Calu3 (cell line): ENCODE measurements around the gene PCDH9. TPM values are rescaled to one million over a fixed set of nuclear protein-coding genes. Genes with fewer than 3 reads are reported as not detected.

Source experiments
- BruUV-seq: library from RNA; stranded (reverse); fragments of 400-500 nt; replicated peaks from 2 replicates; lab custom pipeline; 2021; lab: Mats Ljungman, UMichigan
- CTCF ChIA-PET: fragments of 300-600 bp; sonication (Branson Sonifier 250); formaldehyde crosslinking; loops from one replicate; lab custom pipeline; 2022; ENCODE audit warnings: antibody characterized with exemption; lab: Charles Lee
- DNase-seq: peaks from one replicate; pipeline ENCODE4 v3.0.0; 2022
- H3K27ac Mint-ChIP-seq: one replicate; pipeline ENCODE4 v1.8.0; 2022; ENCODE audit warnings: mixed read lengths; ENCODE audit not compliant: unreplicated experiment
- H3K27me3 Mint-ChIP-seq: one replicate; pipeline ENCODE4 v1.8.0; 2022; ENCODE audit warnings: mixed read lengths; ENCODE audit not compliant: unreplicated experiment
- H3K36me3 Mint-ChIP-seq: one replicate; pipeline ENCODE4 v1.8.0; 2022; ENCODE audit warnings: mild to moderate bottlenecking, moderate library complexity, mixed read lengths; ENCODE audit not compliant: insufficient read depth, unreplicated experiment
- H3K4me1 Mint-ChIP-seq: one replicate; pipeline ENCODE4 v1.8.0; 2022; ENCODE audit warnings: mild to moderate bottlenecking, low read depth, mixed read lengths; ENCODE audit not compliant: unreplicated experiment
- H3K4me3 Mint-ChIP-seq: one replicate; pipeline ENCODE4 v1.8.0; 2022; ENCODE audit warnings: mild to moderate bottlenecking, low read depth, moderate library complexity, mixed read lengths; ENCODE audit not compliant: unreplicated experiment
- H3K9me3 Mint-ChIP-seq: one replicate; pipeline ENCODE4 v1.8.0; 2022; ENCODE audit warnings: low read depth, mixed read lengths; ENCODE audit not compliant: unreplicated experiment
- intact Hi-C: fragments of 100-400 bp; cut with micrococcal nuclease; formaldehyde crosslinking; loops from one replicate; pipeline ENCODE4 v1.10.0; 2022; ENCODE audit not compliant: unreplicated experiment
- total RNA-seq: library from RNA; stranded (reverse); gene quantifications from 2 replicates; pipeline ENCODE4 v1.2.3, GENCODE V29; 2022
- TF ChIP-seq, protein P1 (sequence below): fragments of 200-600 bp; IDR thresholded peaks from one replicate; pipeline ENCODE4 v1.8.0; 2022; ENCODE audit warnings: antibody characterized with exemption; ENCODE audit not compliant: unreplicated experiment

Gene PCDH9
- total RNA-seq, 1 experiment from 2014 or later, result 1.3 TPM

DNA sequence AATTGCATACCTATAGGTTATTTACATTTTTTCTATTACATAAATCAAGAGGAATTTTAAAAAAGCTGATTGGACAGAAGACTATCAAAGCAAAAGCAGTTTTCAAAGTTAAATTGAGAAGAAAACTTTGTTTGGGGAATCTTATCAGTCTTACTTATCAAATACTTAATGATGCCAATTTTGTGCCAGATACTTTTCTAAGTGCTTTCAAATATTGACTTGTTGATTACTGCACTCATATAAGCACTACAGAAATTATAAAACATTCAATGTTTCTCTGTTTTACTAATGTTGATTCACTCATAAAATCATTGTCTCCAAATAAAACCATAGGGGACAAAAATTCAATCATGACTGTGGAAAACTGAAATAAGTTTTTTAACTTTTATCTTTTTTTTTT, 36.2 kb downstream of the PCDH9 start:
- intact Hi-C loops, result no loop called here
- no peaks in the 10 kb centered on the region for H3K9me3 Mint-ChIP-seq
- no peak for DNase-seq
- no TSS peak for BruUV-seq
- H3K27ac Mint-ChIP-seq, result no peak overlapping the region
- H3K27me3 Mint-ChIP-seq, result no peaks in the 10 kb centered on the region
- H3K36me3 Mint-ChIP-seq, result no peaks in the 10 kb centered on the region
- TF ChIP-seq, protein P1, sequence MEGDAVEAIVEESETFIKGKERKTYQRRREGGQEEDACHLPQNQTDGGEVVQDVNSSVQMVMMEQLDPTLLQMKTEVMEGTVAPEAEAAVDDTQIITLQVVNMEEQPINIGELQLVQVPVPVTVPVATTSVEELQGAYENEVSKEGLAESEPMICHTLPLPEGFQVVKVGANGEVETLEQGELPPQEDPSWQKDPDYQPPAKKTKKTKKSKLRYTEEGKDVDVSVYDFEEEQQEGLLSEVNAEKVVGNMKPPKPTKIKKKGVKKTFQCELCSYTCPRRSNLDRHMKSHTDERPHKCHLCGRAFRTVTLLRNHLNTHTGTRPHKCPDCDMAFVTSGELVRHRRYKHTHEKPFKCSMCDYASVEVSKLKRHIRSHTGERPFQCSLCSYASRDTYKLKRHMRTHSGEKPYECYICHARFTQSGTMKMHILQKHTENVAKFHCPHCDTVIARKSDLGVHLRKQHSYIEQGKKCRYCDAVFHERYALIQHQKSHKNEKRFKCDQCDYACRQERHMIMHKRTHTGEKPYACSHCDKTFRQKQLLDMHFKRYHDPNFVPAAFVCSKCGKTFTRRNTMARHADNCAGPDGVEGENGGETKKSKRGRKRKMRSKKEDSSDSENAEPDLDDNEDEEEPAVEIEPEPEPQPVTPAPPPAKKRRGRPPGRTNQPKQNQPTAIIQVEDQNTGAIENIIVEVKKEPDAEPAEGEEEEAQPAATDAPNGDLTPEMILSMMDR, result no peak
- H3K4me1 Mint-ChIP-seq, result no peaks in the 10 kb centered on the region
- no peak overlapping the region for H3K4me3 Mint-ChIP-seq
- CTCF ChIA-PET, result no interaction called here

DNA sequence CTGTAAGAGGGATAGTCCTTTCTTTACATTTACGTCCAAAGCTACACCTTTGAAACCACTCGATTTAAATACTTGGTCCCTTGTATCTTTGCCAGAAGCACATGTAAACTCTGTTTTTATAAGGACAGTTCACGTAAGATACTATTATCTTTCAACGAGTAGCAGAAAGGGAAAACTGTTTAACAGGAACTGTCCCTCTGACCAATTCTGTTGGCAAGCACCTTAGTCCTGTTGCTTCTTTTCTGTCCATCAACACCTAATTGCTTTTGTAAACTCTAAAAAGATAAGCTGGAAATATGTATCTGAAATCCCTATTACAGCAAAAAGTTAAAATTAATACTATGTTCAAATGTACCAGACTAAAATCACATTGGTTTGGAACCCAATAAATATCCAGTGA, 37.4 kb downstream of the PCDH9 start:
- no peak overlapping the region for H3K27ac Mint-ChIP-seq
- no peaks in the 10 kb centered on the region for H3K27me3 Mint-ChIP-seq
- DNase-seq, result no peak
- CTCF ChIA-PET, result no interaction called here
- no peaks in the 10 kb centered on the region for H3K9me3 Mint-ChIP-seq
- no TSS peak for BruUV-seq
- no peaks in the 10 kb centered on the region for H3K4me1 Mint-ChIP-seq
- H3K36me3 Mint-ChIP-seq, result no peaks in the 10 kb centered on the region
- H3K4me3 Mint-ChIP-seq, result no peak overlapping the region
- intact Hi-C loops, result no loop called here
- TF ChIP-seq, protein P1, result no peak

DNA sequence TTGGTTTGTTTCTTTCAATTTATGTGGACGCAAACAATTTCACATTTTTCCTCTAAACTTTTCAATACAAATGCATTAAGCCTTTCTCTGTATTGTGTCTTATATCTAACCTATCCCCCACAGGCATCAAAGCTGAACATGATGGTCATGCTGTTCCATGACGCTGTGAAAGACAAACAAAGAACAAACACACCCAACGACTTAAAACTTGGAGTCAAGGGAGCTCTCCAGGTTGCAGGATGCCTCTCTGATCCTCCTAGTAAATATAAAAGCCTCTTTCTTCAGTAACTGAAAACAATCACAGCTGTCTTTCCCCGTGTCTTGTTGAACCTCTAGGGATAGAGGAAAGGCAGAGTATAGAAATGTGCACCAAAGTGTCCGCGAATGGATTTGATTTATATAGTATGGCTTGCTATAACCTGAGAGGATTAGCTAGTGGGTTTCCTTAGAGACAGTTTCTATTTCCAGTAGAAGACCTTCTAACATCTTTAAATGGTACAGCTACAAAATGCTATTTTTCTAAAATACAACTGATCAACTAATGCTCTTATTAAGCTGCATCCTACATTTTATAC, 43.1 kb downstream of the PCDH9 start:
- Mint-ChIP-seq H3K4me1 (no peaks in the 10 kb centered on the region), H3K9me3 (no peaks in the 10 kb centered on the region), H3K4me3 (no peak overlapping the region), H3K36me3 (no peaks in the 10 kb centered on the region), H3K27me3 (no peaks in the 10 kb centered on the region), H3K27ac (no peak overlapping the region)
- TF ChIP-seq, protein P1, result no peak
- intact Hi-C loops, result no loop called here
- CTCF ChIA-PET, result no interaction called here
- no peak for DNase-seq
- BruUV-seq, result no TSS peak

DNA sequence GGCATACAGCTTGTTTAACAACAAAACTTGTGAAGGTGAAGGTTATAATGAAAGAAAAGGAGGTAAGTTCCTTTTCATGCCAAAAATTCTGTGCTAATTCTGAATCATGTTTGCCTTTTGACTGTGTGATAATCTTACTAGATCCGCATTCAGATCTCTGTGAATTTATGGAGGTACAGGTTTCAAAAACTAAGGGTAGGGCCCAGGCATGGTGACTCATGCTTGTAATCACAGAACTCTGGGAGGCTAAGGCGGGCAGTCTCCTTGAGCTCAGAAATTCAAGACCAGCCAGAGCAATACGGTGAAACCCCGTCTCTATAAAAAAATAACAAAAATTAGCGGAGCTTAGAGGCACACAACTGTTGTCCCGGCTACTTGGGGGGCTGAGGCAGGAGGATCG, 45.9 kb downstream of the PCDH9 start:
- Mint-ChIP-seq H3K4me1 (no peaks in the 10 kb centered on the region), H3K27ac (no peak overlapping the region), H3K27me3 (no peaks in the 10 kb centered on the region), H3K4me3 (no peak overlapping the region), H3K36me3 (no peaks in the 10 kb centered on the region), H3K9me3 (no peaks in the 10 kb centered on the region)
- no peak for DNase-seq
- CTCF ChIA-PET, result no interaction called here
- BruUV-seq, result no TSS peak
- intact Hi-C loops, result no loop called here
- TF ChIP-seq, protein P1, result no peak
